Measurements from ENCODE around the gene RANBP1. TPM values are rescaled to one million over a fixed set of nuclear protein-coding genes. Genes with fewer than 3 reads are reported as not detected.

RANBP1 gene
- total RNA-seq, 1 experiment from 2014 or later: 168 TPM

DNA sequence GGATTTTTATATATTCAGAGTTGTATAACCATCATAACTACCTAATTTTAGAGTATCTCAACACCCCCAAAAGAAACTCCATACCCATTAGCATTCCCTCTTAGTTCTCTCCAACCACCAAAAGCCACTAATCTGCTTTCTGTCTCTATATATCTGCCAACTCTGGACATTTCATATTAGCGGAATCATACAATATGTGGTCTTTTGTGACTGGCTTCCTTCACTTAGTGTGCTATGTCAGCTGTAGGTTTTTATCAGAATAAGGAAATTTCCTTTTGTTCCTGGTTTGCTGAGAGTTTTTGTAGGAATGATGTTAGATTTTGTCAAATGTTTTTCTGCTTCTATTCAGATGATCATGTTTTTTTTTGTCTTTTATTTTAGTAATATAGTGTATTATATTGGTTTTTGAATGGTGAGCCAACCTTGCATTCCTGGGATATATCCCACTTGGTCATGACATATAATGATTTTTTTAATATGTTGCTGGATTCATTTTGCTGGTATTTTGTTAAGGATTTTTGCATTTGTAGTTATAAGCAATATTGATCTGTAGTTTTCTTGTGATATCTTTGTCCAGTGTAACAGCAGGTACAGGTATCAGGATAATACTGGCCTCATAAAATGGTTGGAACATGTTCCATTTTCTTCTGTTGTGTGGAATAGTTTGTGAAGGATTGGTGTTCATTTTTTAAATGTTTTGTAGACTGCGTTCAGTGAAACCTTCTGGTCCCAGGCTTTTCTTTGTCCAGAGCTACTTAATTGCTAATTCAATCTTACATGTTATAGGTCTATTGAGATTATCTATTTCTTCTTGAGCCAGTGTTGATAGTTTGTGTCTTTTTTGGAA lies 19.1 kb upstream of the RANBP1 start:
- Histone ChIP-seq H3K27ac (no peak overlapping the region), H3K27me3 (ENCODE audit: insufficient read depth, low read depth) (no peaks in the 10 kb centered on the region), H3K9me3 (ENCODE audit: insufficient read depth, low read depth) (no peaks in the 10 kb centered on the region), H3K4me1 (replicated peaks; ENCODE audit: insufficient read depth) (no peaks in the 10 kb centered on the region), H3K9me2 (ENCODE audit: insufficient read depth) (no peaks in the 10 kb centered on the region), H4K20me1 (ENCODE audit: insufficient read depth) (no peaks in the 10 kb centered on the region), H3F3A (ENCODE audit: insufficient read depth, low read depth) (no peaks in the 10 kb centered on the region), H3K4me3 (no peak overlapping the region), H3K4me2 (no peak overlapping the region), H3K79me2 (ENCODE audit: low read depth) (no peaks in the 10 kb centered on the region), H2AFZ (no peak overlapping the region), H3K36me3 (ENCODE audit: low read depth) (peaks cover 3% of the 10 kb centered on the region; the same call in 1 of the 2 replicates)
- intact Hi-C loops (cut with micrococcal nuclease; ENCODE audit: unreplicated experiment): no loop called here
- TF ChIP-seq EZH2 (IDR thresholded peaks at IDR 0.05; ENCODE audit: low read depth): no peak
- TF ChIP-seq, protein P1, sequence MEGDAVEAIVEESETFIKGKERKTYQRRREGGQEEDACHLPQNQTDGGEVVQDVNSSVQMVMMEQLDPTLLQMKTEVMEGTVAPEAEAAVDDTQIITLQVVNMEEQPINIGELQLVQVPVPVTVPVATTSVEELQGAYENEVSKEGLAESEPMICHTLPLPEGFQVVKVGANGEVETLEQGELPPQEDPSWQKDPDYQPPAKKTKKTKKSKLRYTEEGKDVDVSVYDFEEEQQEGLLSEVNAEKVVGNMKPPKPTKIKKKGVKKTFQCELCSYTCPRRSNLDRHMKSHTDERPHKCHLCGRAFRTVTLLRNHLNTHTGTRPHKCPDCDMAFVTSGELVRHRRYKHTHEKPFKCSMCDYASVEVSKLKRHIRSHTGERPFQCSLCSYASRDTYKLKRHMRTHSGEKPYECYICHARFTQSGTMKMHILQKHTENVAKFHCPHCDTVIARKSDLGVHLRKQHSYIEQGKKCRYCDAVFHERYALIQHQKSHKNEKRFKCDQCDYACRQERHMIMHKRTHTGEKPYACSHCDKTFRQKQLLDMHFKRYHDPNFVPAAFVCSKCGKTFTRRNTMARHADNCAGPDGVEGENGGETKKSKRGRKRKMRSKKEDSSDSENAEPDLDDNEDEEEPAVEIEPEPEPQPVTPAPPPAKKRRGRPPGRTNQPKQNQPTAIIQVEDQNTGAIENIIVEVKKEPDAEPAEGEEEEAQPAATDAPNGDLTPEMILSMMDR (conservative IDR thresholded peaks at IDR 0.05): no peak
- ChIA-PET CTCF (no interaction called here), POLR2A (ENCODE audit: unreplicated experiment) (no interaction called here)
- DNase-seq: no peak
- no TSS peak for BruUV-seq (replicated peaks)

GRCh38 chr22:20099099-20099711 lies 16.7 kb upstream of the RANBP1 start:
- DNase-seq: no peak
- Histone ChIP-seq H3K9me3 (ENCODE audit: insufficient read depth, low read depth) (no peaks in the 10 kb centered on the region), H3F3A (ENCODE audit: insufficient read depth, low read depth) (no peaks in the 10 kb centered on the region), H3K4me2 (no peak overlapping the region), H3K9me2 (ENCODE audit: insufficient read depth) (no peaks in the 10 kb centered on the region), H3K79me2 (ENCODE audit: low read depth) (no peaks in the 10 kb centered on the region), H3K27ac (no peak overlapping the region), H3K4me1 (replicated peaks; ENCODE audit: insufficient read depth) (no peaks in the 10 kb centered on the region), H3K36me3 (ENCODE audit: low read depth) (peaks cover 3% of the 10 kb centered on the region; the same call in 1 of the 2 replicates), H4K20me1 (ENCODE audit: insufficient read depth) (no peaks in the 10 kb centered on the region), H3K4me3 (no peak overlapping the region), H2AFZ (no peak overlapping the region), H3K27me3 (ENCODE audit: insufficient read depth, low read depth) (no peaks in the 10 kb centered on the region)
- TF ChIP-seq EZH2 (IDR thresholded peaks at IDR 0.05; ENCODE audit: low read depth): no peak
- TF ChIP-seq, protein P1 (conservative IDR thresholded peaks at IDR 0.05): no peak
- ChIA-PET CTCF (no interaction called here), POLR2A (ENCODE audit: unreplicated experiment) (no interaction called here)
- BruUV-seq (replicated peaks): no TSS peak
- intact Hi-C loops (cut with micrococcal nuclease; ENCODE audit: unreplicated experiment): no loop called here

- peaks cover 1% of the 10 kb centered on the region; the same call in 1 of the 2 replicates for H3K36me3 ChIP-seq (ENCODE audit: low read depth)
- no peaks in the 10 kb centered on the region for H3F3A ChIP-seq (ENCODE audit: insufficient read depth, low read depth)
- no peak overlapping the region for H3K27ac ChIP-seq
- no peaks in the 10 kb centered on the region for H3K79me2 ChIP-seq (ENCODE audit: low read depth)
- no peak overlapping the region for H3K4me3 ChIP-seq
- H3K27me3 ChIP-seq (ENCODE audit: insufficient read depth, low read depth): no peaks in the 10 kb centered on the region
- no peaks in the 10 kb centered on the region for H3K9me2 ChIP-seq (ENCODE audit: insufficient read depth)
- DNase-seq: no peak
- intact Hi-C loops (cut with micrococcal nuclease; ENCODE audit: unreplicated experiment): no loop called here
- no peaks in the 10 kb centered on the region for H3K9me3 ChIP-seq (ENCODE audit: insufficient read depth, low read depth)
- H3K4me1 ChIP-seq (replicated peaks; ENCODE audit: insufficient read depth): no peaks in the 10 kb centered on the region
- no peaks in the 10 kb centered on the region for H4K20me1 ChIP-seq (ENCODE audit: insufficient read depth)
- no TSS peak for BruUV-seq (replicated peaks)
- H2AFZ ChIP-seq: no peak overlapping the region
- H3K4me2 ChIP-seq: no peak overlapping the region
- TF ChIP-seq, protein P1 (conservative IDR thresholded peaks at IDR 0.05): no peak
- no peak for TF ChIP-seq EZH2 (IDR thresholded peaks at IDR 0.05; ENCODE audit: low read depth)
- CTCF ChIA-PET: no interaction called here
- POLR2A ChIA-PET (ENCODE audit: unreplicated experiment): interaction anchor here (0.6 kb wide), 1 partner anchor 26 kb away, joined by 4 read pairs; no protein-coding TSS in a partner anchor
Observed at GRCh38 chr22:20101638-20102037, 14.3 kb upstream of the RANBP1 start.
